ENCODE measurements around the gene RCAN1. TPM values are rescaled to one million over a fixed set of nuclear protein-coding genes. Genes with fewer than 3 reads are reported as not detected.
A peak's percentile ranks its signal among the peaks of the same experiment; 100 is the strongest.
"Not testable (repeated sequence)": the region's sequence is repeated elsewhere in the genome, so short reads cannot be mapped to it uniquely, and the experiment has no call there.

Gene RCAN1
- total RNA-seq, 1 donor from 2014 or later, result 22.1 TPM

GRCh38 chr21:34609244-34609932 lies 5.5 kb downstream of the RCAN1 start:
- no peak for FAIRE-seq
- H3K36me3 ChIP-seq (ENCODE audit: control insufficient read depth, insufficient read depth, low read length), result no peaks in the 10 kb centered on the region
- TF ChIP-seq, protein P1, sequence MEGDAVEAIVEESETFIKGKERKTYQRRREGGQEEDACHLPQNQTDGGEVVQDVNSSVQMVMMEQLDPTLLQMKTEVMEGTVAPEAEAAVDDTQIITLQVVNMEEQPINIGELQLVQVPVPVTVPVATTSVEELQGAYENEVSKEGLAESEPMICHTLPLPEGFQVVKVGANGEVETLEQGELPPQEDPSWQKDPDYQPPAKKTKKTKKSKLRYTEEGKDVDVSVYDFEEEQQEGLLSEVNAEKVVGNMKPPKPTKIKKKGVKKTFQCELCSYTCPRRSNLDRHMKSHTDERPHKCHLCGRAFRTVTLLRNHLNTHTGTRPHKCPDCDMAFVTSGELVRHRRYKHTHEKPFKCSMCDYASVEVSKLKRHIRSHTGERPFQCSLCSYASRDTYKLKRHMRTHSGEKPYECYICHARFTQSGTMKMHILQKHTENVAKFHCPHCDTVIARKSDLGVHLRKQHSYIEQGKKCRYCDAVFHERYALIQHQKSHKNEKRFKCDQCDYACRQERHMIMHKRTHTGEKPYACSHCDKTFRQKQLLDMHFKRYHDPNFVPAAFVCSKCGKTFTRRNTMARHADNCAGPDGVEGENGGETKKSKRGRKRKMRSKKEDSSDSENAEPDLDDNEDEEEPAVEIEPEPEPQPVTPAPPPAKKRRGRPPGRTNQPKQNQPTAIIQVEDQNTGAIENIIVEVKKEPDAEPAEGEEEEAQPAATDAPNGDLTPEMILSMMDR (IDR thresholded peaks at IDR 0.05; ENCODE audit: insufficient read depth, low read length, severe bottlenecking), result no peak

DNA sequence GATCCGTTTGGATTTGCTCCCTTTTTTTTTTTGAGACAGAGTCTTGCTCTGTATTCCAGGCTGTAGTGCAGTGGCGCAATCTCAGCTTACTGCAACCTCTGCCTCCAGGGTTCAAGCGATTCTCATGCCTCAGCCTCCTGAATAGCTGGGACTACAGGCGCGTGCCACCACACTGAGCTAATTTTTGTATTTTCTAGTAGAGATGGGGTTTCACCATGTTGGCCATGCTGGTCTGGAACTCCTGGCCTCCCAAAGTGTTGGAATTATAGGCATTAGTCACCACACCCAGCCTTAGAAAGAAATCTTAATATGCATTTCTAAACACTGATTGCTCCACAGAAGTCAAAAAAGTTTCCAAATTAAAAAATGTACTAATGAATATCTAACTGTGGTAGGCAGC lies 7.5 kb downstream of the RCAN1 start:
- DNase-seq (ENCODE audit: low read depth); FAIRE-seq; H3K4me3 ChIP-seq (ENCODE audit: low read depth, low read length); H3K27me3 ChIP-seq (ENCODE audit: control insufficient read depth, insufficient read depth, low read length); H3K36me3 ChIP-seq (ENCODE audit: control insufficient read depth, insufficient read depth, low read length): not testable (repeated sequence)

More at GRCh38 chr21:34609244-34609932, 5.5 kb downstream of the RCAN1 start:
- DNase-seq (ENCODE audit: low read depth), result peak; percentile 73
- Histone ChIP-seq H3K4me3 (ENCODE audit: low read depth, low read length) (no peak overlapping the region), H3K27me3 (ENCODE audit: control insufficient read depth, insufficient read depth, low read length) (no peaks in the 10 kb centered on the region)

- TF ChIP-seq, protein P1 (IDR thresholded peaks at IDR 0.05; ENCODE audit: insufficient read depth, low read length, severe bottlenecking), result no peak
- Histone ChIP-seq H3K27me3 (ENCODE audit: control insufficient read depth, insufficient read depth, low read length) (no peaks in the 10 kb centered on the region), H3K36me3 (ENCODE audit: control insufficient read depth, insufficient read depth, low read length) (no peaks in the 10 kb centered on the region), H3K4me3 (ENCODE audit: low read depth, low read length) (no peak overlapping the region)
- DNase-seq (ENCODE audit: low read depth) (no peak), FAIRE-seq (no peak)
Observed at GRCh38 chr21:34606621-34607020, 8.3 kb downstream of the RCAN1 start.

- DNase-seq (ENCODE audit: low read depth), result no peak
- Histone ChIP-seq H3K4me3 (ENCODE audit: low read depth, low read length) (no peak overlapping the region), H3K27me3 (ENCODE audit: control insufficient read depth, insufficient read depth, low read length) (no peaks in the 10 kb centered on the region), H3K36me3 (ENCODE audit: control insufficient read depth, insufficient read depth, low read length) (no peaks in the 10 kb centered on the region)
- no peak for FAIRE-seq
- TF ChIP-seq, protein P1 (IDR thresholded peaks at IDR 0.05; ENCODE audit: insufficient read depth, low read length, severe bottlenecking), result no peak
Observed at GRCh38 chr21:34606051-34606450, 8.9 kb downstream of the RCAN1 start.

DNA sequence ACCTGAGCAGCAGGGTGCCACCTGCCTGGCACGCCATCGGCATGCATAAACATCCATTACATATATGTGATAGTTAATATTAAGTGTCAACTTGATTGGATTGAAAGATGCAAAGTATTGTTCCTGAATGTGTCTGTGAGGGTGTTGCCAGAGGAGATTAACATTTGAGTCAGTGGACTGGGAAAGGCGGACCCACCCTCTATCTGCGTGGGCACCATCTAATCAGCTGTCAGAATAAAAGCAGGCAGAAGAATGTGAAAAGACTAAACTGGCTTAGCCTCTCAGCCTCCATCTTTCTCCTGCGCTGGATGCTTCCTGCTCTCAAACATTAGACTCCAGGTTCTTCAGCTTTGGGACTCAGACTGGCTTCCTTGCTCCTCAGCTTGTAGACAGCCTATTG lies 10.0 kb downstream of the RCAN1 start:
- not testable (repeated sequence) for DNase-seq (ENCODE audit: low read depth); H3K27me3 ChIP-seq (ENCODE audit: control insufficient read depth, insufficient read depth, low read length); H3K4me3 ChIP-seq (ENCODE audit: low read depth, low read length); H3K36me3 ChIP-seq (ENCODE audit: control insufficient read depth, insufficient read depth, low read length); FAIRE-seq

GRCh38 chr21:34604556-34604955 lies 10.4 kb downstream of the RCAN1 start:
- H3K4me3 ChIP-seq (ENCODE audit: low read depth, low read length), result no peak overlapping the region
- H3K27me3 ChIP-seq (ENCODE audit: control insufficient read depth, insufficient read depth, low read length), result no peaks in the 10 kb centered on the region
- no peaks in the 10 kb centered on the region for H3K36me3 ChIP-seq (ENCODE audit: control insufficient read depth, insufficient read depth, low read length)
- FAIRE-seq (no peak), DNase-seq (ENCODE audit: low read depth) (no peak)
- TF ChIP-seq, protein P1 (IDR thresholded peaks at IDR 0.05; ENCODE audit: insufficient read depth, low read length, severe bottlenecking), result no peak

- TF ChIP-seq, protein P1 (IDR thresholded peaks at IDR 0.05; ENCODE audit: insufficient read depth, low read length, severe bottlenecking), result no peak
- Histone ChIP-seq H3K27me3 (ENCODE audit: control insufficient read depth, insufficient read depth, low read length) (no peaks in the 10 kb centered on the region), H3K36me3 (ENCODE audit: control insufficient read depth, insufficient read depth, low read length) (no peaks in the 10 kb centered on the region), H3K4me3 (ENCODE audit: low read depth, low read length) (no peak overlapping the region)
- DNase-seq (ENCODE audit: low read depth) (no peak), FAIRE-seq (no peak)
Observed at GRCh38 chr21:34603710-34604057, 11.2 kb downstream of the RCAN1 start.
